T-helper 9 cell (primary cell): ENCODE data around the gene ABHD18.
"Not testable (repeated sequence)": the region's sequence is repeated elsewhere in the genome, so short reads cannot be mapped to it uniquely, and the experiment has no call there.

Experiments used
- DNase-seq: peaks from one replicate; pipeline ENCODE4 v3.0.0-alpha.2; 2020
- total RNA-seq, 2 donors: gene quantifications; one replicate each; lab custom pipeline; 2026; lab: John Stamatoyannopoulos, UW

ABHD18 gene
- 30.2 to 39.0 reads per million in 2 donors for total RNA-seq

GRCh38 chr4:127965062-127965802 lies at the start of gene ABHD18, which contains the start of gene MFSD8:
TSS of gene ABHD18 (plus strand) at chr4:127965406. CDS start at chr4:127982956, 17,550 bp downstream.
TSS of gene MFSD8 (minus strand) at chr4:127965173. CDS start at chr4:127965133, 40 bp downstream.
- DNase-seq = peak; percentile 98

GRCh38 chr4:127916512-127916911 lies 48.7 kb upstream of the ABHD18 start:
- DNase-seq = no peak

GRCh38 chr4:127917151-127917550 lies 48.1 kb upstream of the ABHD18 start:
- no peak for DNase-seq

GRCh38 chr4:127920521-127920920 lies 44.7 kb upstream of the ABHD18 start:
- DNase-seq = no peak

GRCh38 chr4:127922226-127922625 lies 43.0 kb upstream of the ABHD18 start:
- no peak for DNase-seq

GRCh38 chr4:127925720-127926119 lies 39.5 kb upstream of the ABHD18 start:
- DNase-seq = not testable (repeated sequence)

GRCh38 chr4:127930175-127930574 lies 35.0 kb upstream of the ABHD18 start:
- no peak for DNase-seq

- DNase-seq = not testable (repeated sequence)
These were observed 33.4 kb upstream of the ABHD18 start for GRCh38 chr4:127931836-127932235.

- DNase-seq = no peak
These were observed 28.2 kb upstream of the ABHD18 start for GRCh38 chr4:127936974-127937373.

GRCh38 chr4:127957105-127957504 lies 8.1 kb upstream of the ABHD18 start:
- DNase-seq = no peak

- no peak for DNase-seq
These were observed 5.4 kb upstream of the ABHD18 start for GRCh38 chr4:127959794-127960193.

GRCh38 chr4:127963633-127964398 lies 1.4 kb upstream of the ABHD18 start:
- DNase-seq = not testable (repeated sequence)

GRCh38 chr4:127964426-127965061 lies 662 bp upstream of the ABHD18 start:
- DNase-seq = peak; percentile 1

- DNase-seq = peak; percentile 49
These were observed 583 bp downstream of the ABHD18 start for GRCh38 chr4:127965803-127966175.

- DNase-seq = no peak
These were observed 2.1 kb downstream of the ABHD18 start for GRCh38 chr4:127967141-127967775.

GRCh38 chr4:127968586-127968985 lies 3.4 kb downstream of the ABHD18 start:
- DNase-seq = no peak

- not testable (repeated sequence) for DNase-seq
These were observed 5.7 kb downstream of the ABHD18 start for GRCh38 chr4:127970925-127971324.

GRCh38 chr4:127975121-127975770 lies 10.0 kb downstream of the ABHD18 start:
- no peak for DNase-seq

- no peak for DNase-seq
These were observed 13.7 kb downstream of the ABHD18 start for GRCh38 chr4:127978930-127979329.

GRCh38 chr4:127982445-127982844 lies 17.2 kb downstream of the ABHD18 start:
- DNase-seq = no peak

GRCh38 chr4:127985989-127986388 lies 20.8 kb downstream of the ABHD18 start:
- no peak for DNase-seq

- no peak for DNase-seq
These were observed 23.4 kb downstream of the ABHD18 start for GRCh38 chr4:127988638-127989037.
